BJ (cell line): ENCODE results near the gene MED23. TPM values are rescaled to one million over a fixed set of nuclear protein-coding genes. Genes with fewer than 3 reads are reported as not detected.

Experiments
- CTCF ChIA-PET: fragments of 350-600 bp; formaldehyde crosslinking; extraction: SDS; loops from one replicate; lab custom pipeline; 2021; ENCODE audit warnings: antibody characterized with exemption, inconsistent platforms; lab: Yijun Ruan, JAX
- POLR2A ChIA-PET: fragments of 300-600 bp; sonication (Branson Sonifier 250); formaldehyde crosslinking; extraction: SDS; loops from one replicate; lab custom pipeline; 2021; ENCODE audit warnings: antibody characterized with exemption; lab: Charles Lee
- DNase-seq: peaks from one replicate; pipeline ENCODE4 v3.0.0-alpha.2; 2011; ENCODE audit warnings: low read depth
- H3K27me3 ChIP-seq: 2 replicates; pipeline ENCODE4 v1.6.0; 2011; ENCODE audit warnings: low read length; ENCODE audit not compliant: control insufficient read depth, insufficient read depth
- H3K36me3 ChIP-seq: 2 replicates; pipeline ENCODE4 v1.5.1; 2011; ENCODE audit warnings: low read length; ENCODE audit not compliant: control insufficient read depth, insufficient read depth
- H3K4me3 ChIP-seq: 2 replicates; pipeline ENCODE4 v1.5.1; 2011; ENCODE audit warnings: low read depth, mild to moderate bottlenecking, control low read depth, low read length
- polyA plus RNA-seq: library from polyadenylated mRNA; depleted of rRNA; stranded (reverse); fragments of >200 nt; gene quantifications from 2 replicates; pipeline ENCODE4 v1.2.3, GENCODE V29; 2011; rRNA removed
- small RNA-seq: library from RNA; depleted of rRNA; stranded (forward); fragments of <200 nt; gene quantifications from one replicate; pipeline ENCODE3, GENCODE V24; 2012; ENCODE audit warnings: low replicate concordance, low read depth; ENCODE audit not compliant: insufficient read length
- TF ChIP-seq, protein P1 (sequence below): IDR thresholded peaks from 2 replicates; pipeline ENCODE4 v1.5.1; 2011; ENCODE audit warnings: low read depth, mild to moderate bottlenecking, control low read depth, inconsistent platforms, low read length, moderate library complexity; ENCODE audit not compliant: insufficient read depth

Gene MED23
- polyA plus RNA-seq, 1 experiment = 16.5 TPM

DNA sequence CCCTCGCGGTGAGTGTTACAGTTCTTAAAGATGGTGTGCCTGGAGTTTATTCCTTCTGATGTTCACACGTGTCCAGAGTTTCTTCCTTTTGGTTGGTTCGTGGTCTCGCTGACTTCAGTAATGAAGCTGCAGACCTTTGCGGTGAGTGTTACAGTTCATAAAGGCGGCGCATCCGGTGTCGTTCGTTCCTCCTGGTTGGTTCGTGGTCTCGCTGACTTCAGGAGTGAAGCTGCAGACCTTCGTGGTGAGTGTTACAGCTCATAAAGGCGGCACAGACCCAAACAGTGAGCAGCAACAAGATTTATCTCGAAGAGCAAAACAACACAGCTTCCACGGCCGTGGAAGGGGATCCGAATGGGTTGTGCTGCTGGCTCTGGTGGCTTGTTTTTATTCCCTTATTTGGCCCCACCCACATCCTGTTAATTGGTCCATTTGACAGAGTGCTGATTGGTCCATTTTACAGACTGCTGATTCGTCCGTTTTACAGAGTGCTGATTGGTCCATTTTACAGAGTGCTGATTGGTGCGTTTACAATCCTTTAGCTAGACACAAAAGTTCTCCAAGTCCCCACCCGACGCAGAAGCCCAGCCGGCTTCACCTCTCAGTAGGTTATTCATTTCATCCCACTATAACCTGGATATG lies 103.2 kb downstream of the MED23 start:
- TF ChIP-seq, protein P1, sequence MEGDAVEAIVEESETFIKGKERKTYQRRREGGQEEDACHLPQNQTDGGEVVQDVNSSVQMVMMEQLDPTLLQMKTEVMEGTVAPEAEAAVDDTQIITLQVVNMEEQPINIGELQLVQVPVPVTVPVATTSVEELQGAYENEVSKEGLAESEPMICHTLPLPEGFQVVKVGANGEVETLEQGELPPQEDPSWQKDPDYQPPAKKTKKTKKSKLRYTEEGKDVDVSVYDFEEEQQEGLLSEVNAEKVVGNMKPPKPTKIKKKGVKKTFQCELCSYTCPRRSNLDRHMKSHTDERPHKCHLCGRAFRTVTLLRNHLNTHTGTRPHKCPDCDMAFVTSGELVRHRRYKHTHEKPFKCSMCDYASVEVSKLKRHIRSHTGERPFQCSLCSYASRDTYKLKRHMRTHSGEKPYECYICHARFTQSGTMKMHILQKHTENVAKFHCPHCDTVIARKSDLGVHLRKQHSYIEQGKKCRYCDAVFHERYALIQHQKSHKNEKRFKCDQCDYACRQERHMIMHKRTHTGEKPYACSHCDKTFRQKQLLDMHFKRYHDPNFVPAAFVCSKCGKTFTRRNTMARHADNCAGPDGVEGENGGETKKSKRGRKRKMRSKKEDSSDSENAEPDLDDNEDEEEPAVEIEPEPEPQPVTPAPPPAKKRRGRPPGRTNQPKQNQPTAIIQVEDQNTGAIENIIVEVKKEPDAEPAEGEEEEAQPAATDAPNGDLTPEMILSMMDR = no peak
- ChIA-PET CTCF (interaction anchor here (1.1 kb wide), 1 partner anchor 326 kb away, joined by 3 read pairs; no protein-coding TSS in a partner anchor), POLR2A (no interaction called here)
- Histone ChIP-seq H3K36me3 (no peaks in the 10 kb centered on the region), H3K4me3 (no peak overlapping the region), H3K27me3 (no peaks in the 10 kb centered on the region)
- no peak for DNase-seq

DNA sequence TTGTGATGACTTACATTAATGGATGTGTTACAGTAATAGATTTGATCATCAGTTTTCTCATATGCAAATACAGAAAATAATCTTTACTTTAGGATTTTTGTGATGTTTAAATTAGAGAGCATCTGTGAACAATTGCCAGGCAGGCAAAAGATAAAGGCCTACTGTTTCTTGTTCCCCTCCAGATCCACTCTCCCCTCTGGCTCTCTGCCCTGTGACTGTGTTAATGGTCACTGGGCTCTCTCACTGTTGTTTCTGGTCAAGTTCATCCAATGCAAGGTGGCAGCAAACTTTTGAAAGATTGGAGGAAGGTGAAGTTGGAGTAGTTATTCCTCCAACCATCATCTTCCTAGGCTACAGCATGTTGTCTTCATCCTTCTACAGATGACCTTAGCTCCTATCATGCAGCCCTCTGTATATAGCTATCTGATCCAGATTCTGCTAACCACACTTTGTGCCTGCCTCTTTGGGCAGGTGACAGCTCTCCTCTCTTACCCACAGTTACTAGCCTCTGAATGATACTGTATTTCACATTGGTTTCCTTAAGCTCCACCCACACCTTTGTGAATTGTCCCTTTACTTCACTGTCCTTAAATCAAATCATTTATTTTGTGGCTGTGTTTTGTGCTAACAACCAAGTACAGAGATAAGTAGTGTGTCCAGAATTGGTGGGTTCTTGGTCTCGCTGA lies 103.9 kb downstream of the MED23 start:
- ChIA-PET CTCF (interaction anchor here (1.1 kb wide), 1 partner anchor 10 kb away, joined by 4 read pairs; no protein-coding TSS in a partner anchor), POLR2A (no interaction called here)
- TF ChIP-seq, protein P1 = no peak
- no peak overlapping the region for H3K4me3 ChIP-seq
- H3K27me3 ChIP-seq = no peaks in the 10 kb centered on the region
- no peak for DNase-seq
- no peaks in the 10 kb centered on the region for H3K36me3 ChIP-seq

Small RNAs within 50 kb of the gene (small RNA-seq; reads per million reads assigned to genes)
- not detected for gene RNU4-18P

Other genes starting within 250 kb of the MED23 start
- gene ARG1, start 55.0 kb downstream of the MED23 start, polyA plus RNA-seq = not detected in 2 replicates
- gene ENPP3, start 9.1 kb upstream of the MED23 start, polyA plus RNA-seq = 0.02 TPM in 1 of 2 replicates, not detected in the other
- not detected in 2 replicates for gene OR2A4, start 73.2 kb upstream of the MED23 start, polyA plus RNA-seq
- gene CTAGE9, start 82.8 kb upstream of the MED23 start, polyA plus RNA-seq = not detected in 2 replicates
- gene ENPP1, start 179.8 kb upstream of the MED23 start, polyA plus RNA-seq = 8.0 and 15.8 TPM in 2 replicates